Body of pancreas (tissue), 4 donors: ENCODE measurements around the gene BEST1. TPM values are rescaled to one million over a fixed set of nuclear protein-coding genes. Genes with fewer than 3 reads are reported as not detected.
A peak's percentile ranks its signal among the peaks of the same experiment; 100 is the strongest.

ENCODE experiments used
- ATAC-seq: fragments of 150-250 bp; one replicate; pipeline ENCODE4 v1.9.1; 2016
- DNase-seq, 4 donors: peaks; one replicate each; pipeline ENCODE4 v3.0.0-alpha.2; 2019
- H3K27ac ChIP-seq, 4 donors: fragments of 200-600 bp; sonication (generic); 1 replicate in 3 of 4; 2 replicates in 1 of 4; pipeline versions ENCODE4 v1.5.1 to v1.6.1; 2016 to 2019; ENCODE audit warnings: mild to moderate bottlenecking in 1 of 4, mixed read lengths in 1 of 4, moderate library complexity in 1 of 4
- H3K27me3 ChIP-seq, 2 donors: fragments of 200-600 bp; sonication (generic); one replicate each; pipeline ENCODE4 v1.6.0; 2016; ENCODE audit warnings: mild to moderate bottlenecking in 1 of 2
- H3K36me3 ChIP-seq, 2 donors: fragments of 200-600 bp; sonication (generic); replicated peaks in 1 of 2; 2 replicates each; pipeline ENCODE4 v1.5.1; 2016; ENCODE audit warnings: low read depth in 2 of 2; ENCODE audit not compliant: insufficient read depth in 1 of 2
- H3K4me1 ChIP-seq: fragments of 200-600 bp; sonication (generic); one replicate; pipeline ENCODE4 v1.6.0; 2016
- H3K4me3 ChIP-seq, 2 donors: fragments of 200-600 bp; sonication (generic); 1 replicate in 1 of 2; 2 replicates in 1 of 2; pipeline ENCODE4 v1.5.1; 2016 to 2019
- H3K9me3 ChIP-seq, 3 donors: fragments of 200-600 bp; sonication (generic); 1 replicate in 2 of 3; 2 replicates in 1 of 3; pipeline ENCODE4 v1.5.1; 2016
- CTCF ChIP-seq, 7 experiments: fragments of 450-650 bp in 4 of 7; fragments of 200-600 bp in 3 of 7; sonication (generic) in 3 of 7; IDR thresholded peaks; one replicate each; pipeline ENCODE4 v1.5.1; 2016 to 2019; ENCODE audit warnings: antibody characterized with exemption in 7 of 7
- POLR2A ChIP-seq, 3 donors: fragments of 450-650 bp; IDR thresholded peaks; one replicate each; pipeline ENCODE4 v1.6.1; 2016; ENCODE audit warnings: antibody characterized with exemption in 3 of 3, mild to moderate bottlenecking in 2 of 3
- WGBS, 2 donors: methylation state at CpG; one replicate each; pipeline ENCODE4 v1.1.5; 2017; 5-methylcytosine and 5-hydroxymethylcytosine counted together
- intact Hi-C: fragments of 100-400 bp; cut with DNase I; formaldehyde crosslinking; loops from one replicate; pipeline ENCODE4 v1.15.1; 2023
- total RNA-seq, 2 donors: library from RNA; depleted of rRNA; stranded (reverse); fragments of >200 nt; gene quantifications; one replicate each; pipeline ENCODE4 v1.1.0, GENCODE V29; 2016

The BEST1 gene
- 1 to 10 TPM; 1.6 to 2.6 TPM for total RNA-seq

GRCh38 chr11:61950035-61950547, at the start of gene BEST1:
BEST1 (plus strand) TSS chr11:61950351; CDS start chr11:61951807, 1,456 bp downstream.
- Histone ChIP-seq H3K4me3 (no peak within 1 kb of the TSS), H3K27ac (peak within 1 kb of the TSS; percentile 52 to 68 (median 54)), H3K4me1 (peaks cover 32% of the 10 kb centered on the region), H3K36me3 (no peaks in the 10 kb centered on the region), H3K9me3 (no peaks in the 10 kb centered on the region), H3K27me3 (no peaks in the 10 kb centered on the region)
- DNase-seq = no peak
- intact Hi-C loops = no loop called here
- 85 to 91% methylated on average over 6 to 8 of the region's 8 CpGs for WGBS, 2 donors
- no peak for TF ChIP-seq POLR2A (IDR thresholded peaks at IDR 0.05)
- no peak for TF ChIP-seq CTCF (IDR thresholded peaks at IDR 0.05)
- no peak for ATAC-seq

- intact Hi-C loops = loop anchor here (5.0 kb wide), 2 partner anchors 46 to 156 kb away; no protein-coding TSS in a partner anchor
- no peak overlapping the region for H3K4me3 ChIP-seq
- 79 to 84% methylated on average over 10 of the region's 10 CpGs for WGBS, 2 donors
- TF ChIP-seq CTCF (IDR thresholded peaks at IDR 0.05) = no peak
- no peak for TF ChIP-seq POLR2A (IDR thresholded peaks at IDR 0.05)
- H3K4me1 ChIP-seq = no peaks in the 10 kb centered on the region
- no peaks in the 10 kb centered on the region for H3K9me3 ChIP-seq
- no peak overlapping the region for H3K27ac ChIP-seq
- DNase-seq = no peak
- ATAC-seq = no peak
- no peaks in the 10 kb centered on the region for H3K27me3 ChIP-seq
- H3K36me3 ChIP-seq = no peaks in the 10 kb centered on the region
Observed at GRCh38 chr11:61901397-61901796, 48.8 kb upstream of the BEST1 start.

GRCh38 chr11:61902313-61902712, 47.8 kb upstream of the BEST1 start:
- ATAC-seq = no peak
- H3K9me3 ChIP-seq = no peaks in the 10 kb centered on the region
- no peaks in the 10 kb centered on the region for H3K4me1 ChIP-seq
- no peak for DNase-seq
- no peaks in the 10 kb centered on the region for H3K27me3 ChIP-seq
- H3K4me3 ChIP-seq = no peak overlapping the region
- H3K36me3 ChIP-seq = no peaks in the 10 kb centered on the region
- WGBS, 2 donors = 84 to 92% methylated on average over 7 to 11 of the region's 11 CpGs
- no peak for TF ChIP-seq CTCF (IDR thresholded peaks at IDR 0.05)
- no peak for TF ChIP-seq POLR2A (IDR thresholded peaks at IDR 0.05)
- H3K27ac ChIP-seq = no peak overlapping the region
- intact Hi-C loops = loop anchor here (5.0 kb wide), 2 partner anchors 45 to 155 kb away; no protein-coding TSS in a partner anchor

GRCh38 chr11:61903845-61904244, 46.3 kb upstream of the BEST1 start:
- Histone ChIP-seq H3K9me3 (no peaks in the 10 kb centered on the region), H3K27me3 (no peaks in the 10 kb centered on the region), H3K36me3 (no peaks in the 10 kb centered on the region), H3K4me3 (no peak overlapping the region), H3K27ac (peak overlapping the region in 2 of 4 donors; percentile 16 to 58), H3K4me1 (no peaks in the 10 kb centered on the region)
- no peak for TF ChIP-seq POLR2A (IDR thresholded peaks at IDR 0.05)
- DNase-seq (no peak), ATAC-seq (no peak)
- 82 to 93% methylated on average over 3 of the region's 3 CpGs for WGBS, 2 donors
- intact Hi-C loops = loop anchor here (5.0 kb wide), 2 partner anchors 43 to 153 kb away; no protein-coding TSS in a partner anchor

- Histone ChIP-seq H3K36me3 (no peaks in the 10 kb centered on the region), H3K27ac (peak overlapping the region in 3 of 4 donors; percentile 16 to 58 (median 46)), H3K4me3 (no peak overlapping the region), H3K4me1 (no peaks in the 10 kb centered on the region), H3K9me3 (no peaks in the 10 kb centered on the region), H3K27me3 (no peaks in the 10 kb centered on the region)
- intact Hi-C loops = loop anchor here (5.0 kb wide), 2 partner anchors 43 to 153 kb away; no protein-coding TSS in a partner anchor
- ATAC-seq (peak; percentile 94), DNase-seq (peak; percentile 75 to 86 (median 80))
- TF ChIP-seq POLR2A (IDR thresholded peaks at IDR 0.05) (peak in 2 of 3 donors; percentile 32 to 34), CTCF (IDR thresholded peaks at IDR 0.05) (no peak)
- WGBS, 2 donors = 33 to 40% methylated on average over 18 to 19 of the region's 19 CpGs
Observed at GRCh38 chr11:61904539-61905048, 45.6 kb upstream of the BEST1 start.
